Amygdala (tissue), 56 donors: ENCODE data around the gene NSMCE1.

ENCODE experiments used
- DNase-seq, 56 donors: peaks; one replicate each; lab custom pipeline; 2025; lab: John Stamatoyannopoulos, UW

The NSMCE1 gene

GRCh38 chr16:27268376-27269299 lies at the start of gene NSMCE1:
Gene NSMCE1 (minus strand): TSS chr16:27268772. CDS start chr16:27257570, 11,202 bp downstream.
- DNase-seq = peak; percentile 42 to 98 (median 88)

- DNase-seq = no peak
Measured at GRCh38 chr16:27317738-27318391, 49.3 kb upstream of the NSMCE1 start.

DNA sequence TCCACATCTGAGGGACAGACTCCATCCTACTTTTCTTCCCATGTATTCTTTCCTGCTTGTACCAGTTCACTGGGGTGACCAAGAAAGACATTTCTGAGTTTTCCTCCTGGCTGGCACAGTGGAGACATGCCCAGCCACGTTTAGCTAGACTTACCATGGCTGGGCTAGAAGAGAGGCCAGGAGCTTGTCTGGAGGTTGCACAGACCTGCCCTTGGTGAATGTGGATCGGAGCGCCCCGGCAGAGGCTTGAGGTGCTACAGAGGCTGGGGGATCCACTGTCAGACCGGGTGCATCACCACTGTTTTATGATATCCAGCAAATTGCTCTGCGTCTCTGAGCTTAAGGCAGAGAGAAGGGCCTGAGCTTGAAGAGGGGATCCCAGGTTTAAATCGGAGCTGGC lies 48.7 kb upstream of the NSMCE1 start:
- DNase-seq = no peak

GRCh38 chr16:27316038-27316680 lies 47.6 kb upstream of the NSMCE1 start:
- no peak for DNase-seq

GRCh38 chr16:27315333-27316037 lies 46.9 kb upstream of the NSMCE1 start:
- DNase-seq = no peak

DNA sequence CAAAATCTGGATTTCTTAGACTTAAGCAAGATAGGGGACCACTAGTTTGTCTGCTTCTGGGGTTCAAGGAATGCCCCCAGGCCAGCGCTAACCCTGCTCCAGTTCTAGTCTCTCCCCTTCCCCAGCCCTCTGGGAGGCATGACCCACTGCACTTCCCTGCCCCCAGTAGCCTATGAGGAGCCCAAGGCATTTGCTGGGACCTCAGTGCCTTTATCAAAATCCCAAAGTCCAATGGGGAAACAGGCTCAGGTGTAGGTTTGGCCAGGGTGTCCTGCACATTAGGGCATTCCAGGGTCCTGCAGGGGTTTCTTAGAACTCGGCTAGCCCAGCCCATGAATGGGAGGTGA lies 46.4 kb upstream of the NSMCE1 start:
- no peak for DNase-seq

GRCh38 chr16:27314161-27314723 lies 45.7 kb upstream of the NSMCE1 start:
- peak in 2 of 56 donors; percentile 11 to 16 for DNase-seq

GRCh38 chr16:27313422-27314160 lies 45.0 kb upstream of the NSMCE1 start, which contains the start of gene IL4R:
Gene IL4R (plus strand): TSS chr16:27313974. CDS start chr16:27340204, 26,230 bp downstream.
- peak in 6 of 56 donors; percentile 5 to 28 (median 18) for DNase-seq

- no peak for DNase-seq
Measured at GRCh38 chr16:27312580-27313421, 44.2 kb upstream of the NSMCE1 start.

- peak in 1 of 56 donors; percentile 5 for DNase-seq
Measured at GRCh38 chr16:27311897-27312303, 43.3 kb upstream of the NSMCE1 start.

GRCh38 chr16:27311448-27311830 lies 42.9 kb upstream of the NSMCE1 start:
- DNase-seq = no peak

DNA sequence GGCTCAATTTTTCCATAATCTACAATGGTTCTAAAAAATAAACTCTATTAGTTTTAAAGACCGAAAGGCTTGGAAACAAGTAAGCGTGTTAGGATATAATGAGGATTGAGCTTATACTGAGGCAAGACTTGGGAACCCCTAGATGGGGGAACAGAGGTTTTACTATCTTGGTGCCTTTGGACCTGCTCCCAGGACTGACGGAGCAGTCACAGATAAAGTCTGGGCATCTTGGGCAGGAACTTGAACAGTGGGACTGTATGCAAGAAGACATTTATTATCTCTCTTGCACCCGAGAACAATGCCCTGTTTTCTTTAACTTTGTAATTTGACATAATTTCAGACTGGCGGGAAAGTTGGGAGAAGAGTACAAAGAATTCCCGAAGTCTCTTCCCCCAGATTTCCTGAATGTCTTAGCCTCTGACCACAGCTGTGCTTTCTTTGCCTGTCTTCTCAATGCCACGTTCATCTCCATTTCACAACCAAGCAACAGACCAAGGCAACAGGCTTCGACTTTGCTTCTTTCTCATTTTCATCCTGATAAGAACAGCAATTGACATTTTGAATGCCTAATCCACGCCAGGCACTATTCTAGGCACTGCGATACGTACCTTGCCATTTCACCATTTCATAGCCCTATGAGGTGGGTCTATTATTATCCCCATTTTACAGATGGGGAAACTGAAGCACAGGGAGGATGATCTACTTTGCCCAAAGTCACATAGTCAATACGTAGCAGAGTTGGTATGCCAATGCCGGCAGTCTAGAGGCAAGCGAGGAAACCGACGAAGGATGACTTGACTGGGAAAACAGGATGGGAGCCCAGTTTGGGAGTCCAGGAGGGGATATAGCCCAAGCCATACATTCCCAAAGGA lies 42.2 kb upstream of the NSMCE1 start:
- DNase-seq = no peak

GRCh38 chr16:27308792-27309191 lies 40.2 kb upstream of the NSMCE1 start:
- no peak for DNase-seq

- DNase-seq = no peak
Measured at GRCh38 chr16:27305839-27306442, 37.4 kb upstream of the NSMCE1 start.

DNA sequence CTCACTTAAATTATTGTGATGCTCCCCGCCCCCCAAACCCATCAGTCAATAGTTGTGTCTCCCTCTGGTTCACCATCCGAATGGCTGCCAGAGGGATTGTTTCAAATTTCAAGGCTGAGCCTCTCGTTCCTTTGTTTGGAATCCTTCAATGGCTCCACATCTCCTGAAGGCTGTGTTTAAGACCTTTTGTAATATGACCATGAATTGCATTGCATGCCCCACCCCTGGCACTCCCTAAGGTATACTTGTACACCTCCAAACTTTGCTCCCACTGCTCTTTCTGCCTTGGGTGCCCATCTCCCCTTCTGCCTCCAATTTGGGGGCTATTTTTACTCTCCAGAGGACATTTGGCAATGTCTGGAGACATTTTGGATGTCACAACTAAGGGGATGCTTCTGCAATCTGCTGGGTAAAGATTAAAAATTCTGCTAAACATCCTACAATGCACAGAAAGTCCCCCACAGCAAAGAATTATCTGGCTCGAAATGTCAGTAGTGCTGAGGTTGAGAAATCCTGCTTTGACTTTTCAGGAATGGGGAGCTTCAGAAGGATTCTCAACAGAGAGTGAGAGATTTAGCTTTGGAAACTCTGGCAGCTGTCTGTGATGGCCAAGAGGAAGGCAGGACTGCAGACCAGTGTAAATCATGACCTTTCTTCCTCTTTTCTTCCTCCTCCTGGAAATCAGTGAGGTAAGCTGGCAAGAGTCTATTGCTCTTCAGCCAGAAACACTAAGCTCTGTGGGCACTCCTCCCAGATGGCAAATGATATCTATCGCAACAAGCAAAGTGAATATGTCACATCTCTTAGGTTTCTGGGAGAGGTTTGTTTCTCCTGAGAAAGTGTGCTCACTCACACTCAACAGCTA lies 36.5 kb upstream of the NSMCE1 start:
- DNase-seq = no peak

GRCh38 chr16:27304102-27304501 lies 35.5 kb upstream of the NSMCE1 start:
- DNase-seq = no peak
